ENCODE data around the gene FRAS1.

FRAS1 gene

DNA sequence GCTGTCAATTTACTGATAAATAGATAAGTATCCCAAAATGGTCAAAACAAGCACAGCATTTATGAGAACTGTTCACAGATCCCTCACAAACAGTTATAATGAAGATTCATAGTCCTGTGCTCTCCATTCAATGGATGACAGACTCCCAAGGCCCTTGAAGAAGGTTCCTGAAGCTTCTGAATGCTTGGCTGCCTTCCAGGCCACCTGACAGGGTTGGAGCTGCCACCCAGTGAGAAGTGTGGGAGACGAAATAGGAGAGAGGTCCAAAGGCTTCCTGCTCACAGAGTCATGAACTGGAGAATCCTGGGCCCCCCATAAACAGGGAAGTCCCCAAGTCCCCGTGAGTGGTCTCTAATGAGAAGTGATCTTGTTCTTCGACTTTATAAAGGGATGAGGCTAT is 468.4 kb downstream of the FRAS1 start:
- TF ChIP-seq CTCF (IDR thresholded peaks at IDR 0.05; ENCODE audit: borderline replicate concordance, control extremely low read depth, extremely low read depth, insufficient read depth, missing control alignments) = no peak
- in situ Hi-C loops (cut with MboI; ENCODE audit: low sequenced_read_pairs, unreplicated experiment) = no loop called here
- no peak for DNase-seq (ENCODE audit: low spot score)

- TF ChIP-seq CTCF (IDR thresholded peaks at IDR 0.05; ENCODE audit: borderline replicate concordance, control extremely low read depth, extremely low read depth, insufficient read depth, missing control alignments) = no peak
- in situ Hi-C loops (cut with MboI; ENCODE audit: low sequenced_read_pairs, unreplicated experiment) = no loop called here
- DNase-seq (ENCODE audit: low spot score) = no peak
These were observed 470.0 kb downstream of the FRAS1 start for GRCh38 chr4:78527103-78527502.

GRCh38 chr4:78527555-78527954 is 470.4 kb downstream of the FRAS1 start:
- in situ Hi-C loops (cut with MboI; ENCODE audit: low sequenced_read_pairs, unreplicated experiment) = no loop called here
- TF ChIP-seq CTCF (IDR thresholded peaks at IDR 0.05; ENCODE audit: borderline replicate concordance, control extremely low read depth, extremely low read depth, insufficient read depth, missing control alignments) = no peak
- DNase-seq (ENCODE audit: low spot score) = no peak

DNA sequence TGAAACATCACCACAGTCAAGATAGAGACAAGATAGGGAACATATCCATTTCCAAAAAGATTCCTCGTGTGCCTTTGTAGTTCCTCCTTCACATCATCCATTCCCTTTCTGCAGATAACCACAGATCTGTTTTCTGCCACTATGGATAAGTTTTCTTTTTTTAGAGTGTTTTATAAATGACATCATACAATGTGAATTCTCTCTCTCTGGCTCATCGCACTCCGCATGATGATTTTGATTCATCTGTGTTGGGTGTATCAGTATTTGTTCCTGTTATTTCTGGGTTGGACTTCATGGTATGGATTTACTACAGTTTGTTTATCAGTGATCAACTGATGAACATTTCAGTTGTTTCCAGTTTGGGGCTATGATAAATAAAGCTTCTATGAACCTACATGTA is 471.2 kb downstream of the FRAS1 start:
- in situ Hi-C loops (cut with MboI; ENCODE audit: low sequenced_read_pairs, unreplicated experiment) = no loop called here
- DNase-seq (ENCODE audit: low spot score) = no peak

GRCh38 chr4:78529569-78530209 is 472.6 kb downstream of the FRAS1 start:
- TF ChIP-seq CTCF (IDR thresholded peaks at IDR 0.05; ENCODE audit: borderline replicate concordance, control extremely low read depth, extremely low read depth, insufficient read depth, missing control alignments) = no peak
- no peak for DNase-seq (ENCODE audit: low spot score)
- in situ Hi-C loops (cut with MboI; ENCODE audit: low sequenced_read_pairs, unreplicated experiment) = no loop called here

More for the DNA sequence above, 471.2 kb downstream of the FRAS1 start:
- TF ChIP-seq CTCF (IDR thresholded peaks at IDR 0.05; ENCODE audit: borderline replicate concordance, control extremely low read depth, extremely low read depth, insufficient read depth, missing control alignments) = no peak

- in situ Hi-C loops (cut with MboI; ENCODE audit: low sequenced_read_pairs, unreplicated experiment) = no loop called here
- no peak for TF ChIP-seq CTCF (IDR thresholded peaks at IDR 0.05; ENCODE audit: borderline replicate concordance, control extremely low read depth, extremely low read depth, insufficient read depth, missing control alignments)
- no peak for DNase-seq (ENCODE audit: low spot score)
These were observed 474.9 kb downstream of the FRAS1 start for GRCh38 chr4:78532046-78532445.

Measured in GM13976 (cell line).